ENCODE measurements around the gene LY6G5B. TPM values are rescaled to one million over a fixed set of nuclear protein-coding genes. Genes with fewer than 3 reads are reported as not detected.

Gene LY6G5B
- total and polyA plus RNA-seq, 2 of the 4 experiments (the other 2 are of a cell fraction): 2.2 to 13.6 TPM

GRCh38 chr6:31620586-31621319, 49.0 kb upstream of the LY6G5B start, which contains the start of gene PRRC2A:
Gene PRRC2A, plus strand, starts transcription at chr6:31620715. Its CDS starts 2,075 bp downstream, at chr6:31622790.
- Histone ChIP-seq H3K36me3 (ENCODE audit: control insufficient read depth, insufficient read depth, low read length) (peaks cover 29% of the 10 kb centered on the region), H3K79me1 (ENCODE audit: low read depth in 1 of 2, low read length in 2 of 2) (peaks cover 6 to 38% of the 10 kb centered on the region in 2 experiments), H3K27me3 (ENCODE audit: control insufficient read depth, insufficient read depth, low read length) (no peaks in the 10 kb centered on the region), H2AFZ (replicated peaks; ENCODE audit: low read length, poor library complexity) (peak within 1 kb of the TSS; percentile 99), H2BK120ac (ENCODE audit: low read depth, low read length) (peak within 1 kb of the TSS; percentile 82), H2AK9ac (replicated peaks; ENCODE audit: low read depth, low read length, poor library complexity) (peak within 1 kb of the TSS; percentile 100), H3K9ac (ENCODE audit: low read depth, low read length) (peak within 1 kb of the TSS; percentile 100), H3K4ac (ENCODE audit: low read depth, low read length) (peak within 1 kb of the TSS; percentile 98), H3K4me2 (ENCODE audit: low read depth, low read length) (peak within 1 kb of the TSS; percentile 98), H2BK15ac (ENCODE audit: low read depth, low read length) (peak within 1 kb of the TSS; percentile 71; the same call in 2 of the 3 replicates), H3K14ac (replicated peaks; ENCODE audit: low read depth, low read length) (peak within 1 kb of the TSS; percentile 100), H3K4me1 (ENCODE audit: control insufficient read depth, insufficient read depth, low read length) (no peaks in the 10 kb centered on the region), H3K23ac (ENCODE audit: low read depth, low read length) (peak within 1 kb of the TSS; percentile 99), H3K18ac (ENCODE audit: low read depth, low read length) (peak within 1 kb of the TSS; percentile 78), H3K56ac (ENCODE audit: extremely low read depth, insufficient read depth, low read length) (peak within 1 kb of the TSS; percentile 97), H4K91ac (ENCODE audit: insufficient read depth, low read depth, low read length) (peak within 1 kb of the TSS; percentile 98), H2BK5ac (ENCODE audit: low read depth, low read length, poor library complexity, severe bottlenecking) (peak within 1 kb of the TSS; percentile 98), H3K27ac (ENCODE audit: insufficient read depth, low read length) (peak within 1 kb of the TSS; percentile 99), H2AK5ac (ENCODE audit: low read depth, low read length) (peak within 1 kb of the TSS; percentile 97), H4K8ac (ENCODE audit: low read depth in 2 of 2, low read length in 2 of 2) (peak within 1 kb of the TSS; percentile 99), H3K9me1 (ENCODE audit: insufficient read depth, low read length) (peaks cover 6% of the 10 kb centered on the region), H3K4me3 (ENCODE audit: insufficient read depth, low read depth, low read length) (peak within 1 kb of the TSS; percentile 81), H2BK20ac (ENCODE audit: low read depth, low read length) (no peak within 1 kb of the TSS), H4K5ac (ENCODE audit: low read depth, low read length) (peak within 1 kb of the TSS; percentile 79), H4K20me1 (ENCODE audit: insufficient read depth, low read length) (peaks cover 44% of the 10 kb centered on the region), H3K9me3 (ENCODE audit: control insufficient read depth, insufficient read depth, low read length) (no peaks in the 10 kb centered on the region)
- POLR2A ChIA-PET (ENCODE audit: unreplicated experiment): no interaction called here
- no TSS peak for BruUV-seq (replicated peaks)
- WGBS, 2 experiments (ENCODE audit: extremely low coverage in 2 of 2, insufficient read length in 1 of 2): 0% methylated on average over 14 of the region's 67 CpGs; no CpG with 5 or more reads in 1 of the 2 experiments
- intact Hi-C loops (cut with micrococcal nuclease): loop anchor here (1.0 kb wide), 1 partner anchor 32 kb away; the partner anchor contains the start of gene BAG6
- TF ChIP-seq CHD1 (IDR thresholded peaks at IDR 0.05; ENCODE audit: low read depth, low read length) (peak; percentile 78; the same call in 1 of the 2 replicates), MXI1 (IDR thresholded peaks at IDR 0.05; ENCODE audit: borderline replicate concordance, low read depth, low read length) (no peak), MAZ (IDR thresholded peaks at IDR 0.05; ENCODE audit: borderline replicate concordance, low read depth, low read length) (peak; percentile 99), BHLHE40 (IDR thresholded peaks at IDR 0.05; ENCODE audit: low read depth, low read length) (no peak), POLR2A (IDR thresholded peaks at IDR 0.05; ENCODE audit: low read depth, low read length) (peak; percentile 91)
- in situ Hi-C loops (cut with MboI; ENCODE audit: low sequenced_read_pairs): no loop called here
- peak; percentile 79 for ATAC-seq (ENCODE audit: low read depth)
- DNase-seq: peak; percentile 59
- CTCF ChIA-PET: no interaction called here
- dilution Hi-C loops (cut with HindIII; ENCODE audit: low sequenced_read_pairs, unreplicated experiment): no loop called here

Data from IMR-90 (cell line).